ENCODE results near the gene DDX11.
"Not testable (repeated sequence)": the region's sequence is repeated elsewhere in the genome, so short reads cannot be mapped to it uniquely, and the experiment has no call there.

GRCh38 chr12:31072962-31073361 lies 698 bp upstream of the DDX11 start:
- TF ChIP-seq EZH2 (IDR thresholded peaks at IDR 0.05); POLR2AphosphoS5 (IDR thresholded peaks at IDR 0.05; ENCODE audit: borderline replicate concordance, low read depth, low read length): not testable (repeated sequence)

Data from SK-N-MC (cell line).